ENCODE measurements around the gene OR5A2. TPM values are rescaled to one million over a fixed set of nuclear protein-coding genes. Genes with fewer than 3 reads are reported as not detected.

The OR5A2 gene
- total and polyA plus RNA-seq, 2 experiments from 2014 or later: not detected

DNA sequence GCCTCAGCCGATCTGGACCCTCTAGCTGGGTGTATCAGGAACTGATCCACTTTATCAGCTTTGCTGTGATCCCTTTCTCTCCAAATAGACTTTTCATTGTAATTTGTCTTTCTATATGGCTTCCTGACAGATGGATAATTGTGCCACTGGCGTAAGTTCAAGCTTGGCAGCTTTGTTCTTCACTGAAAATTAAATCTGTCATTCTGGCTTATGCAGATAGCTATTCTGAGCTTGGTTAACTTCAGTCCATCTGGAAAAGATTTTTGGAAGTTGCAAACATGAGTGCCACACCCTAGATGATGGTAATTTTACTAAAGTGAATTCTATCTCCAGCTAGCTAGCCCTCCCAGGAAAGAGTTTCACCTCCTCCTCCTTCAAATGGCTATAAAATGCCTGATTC lies 8.1 kb downstream of the OR5A2 start:
- no peaks in the 10 kb centered on the region; the same call in 1 of the 2 replicates for H3K27me3 ChIP-seq (replicated peaks; ENCODE audit: insufficient read depth)
- TF ChIP-seq EZH2phosphoT487 (IDR thresholded peaks at IDR 0.05; ENCODE audit: insufficient read depth, low read depth) (no peak), EZH2 (IDR thresholded peaks at IDR 0.05; ENCODE audit: insufficient read depth, poor library complexity, severe bottlenecking) (no peak)
- H3K36me3 ChIP-seq (ENCODE audit: low read depth): no peaks in the 10 kb centered on the region
- no peak overlapping the region for H3K4me3 ChIP-seq
- no peaks in the 10 kb centered on the region for H3F3A ChIP-seq (ENCODE audit: insufficient read depth)
- H3K9ac ChIP-seq: no peak overlapping the region
- H3K79me2 ChIP-seq (ENCODE audit: insufficient read depth): no peaks in the 10 kb centered on the region
- no peak for DNase-seq
- H3K27ac ChIP-seq: no peak overlapping the region
- no peak overlapping the region for H3K4me2 ChIP-seq (ENCODE audit: unreplicated experiment)
- no peaks in the 10 kb centered on the region for H3K4me1 ChIP-seq (ENCODE audit: insufficient read depth)
- no peaks in the 10 kb centered on the region for H4K20me1 ChIP-seq (ENCODE audit: insufficient read depth)
- no peaks in the 10 kb centered on the region for H3K9me2 ChIP-seq (ENCODE audit: insufficient read depth)
- H2AFZ ChIP-seq: no peak overlapping the region
- WGBS, 2 experiments (ENCODE audit: low coverage in 1 of 2, low lambda C conversion rate in 2 of 2, missing lambda C conversion rate in 2 of 2): 4 to 6% methylated on average over 2 of the region's 2 CpGs
- H3K9me3 ChIP-seq (ENCODE audit: low read depth): no peaks in the 10 kb centered on the region
- in situ Hi-C loops (cut with MboI): no loop called here

DNA sequence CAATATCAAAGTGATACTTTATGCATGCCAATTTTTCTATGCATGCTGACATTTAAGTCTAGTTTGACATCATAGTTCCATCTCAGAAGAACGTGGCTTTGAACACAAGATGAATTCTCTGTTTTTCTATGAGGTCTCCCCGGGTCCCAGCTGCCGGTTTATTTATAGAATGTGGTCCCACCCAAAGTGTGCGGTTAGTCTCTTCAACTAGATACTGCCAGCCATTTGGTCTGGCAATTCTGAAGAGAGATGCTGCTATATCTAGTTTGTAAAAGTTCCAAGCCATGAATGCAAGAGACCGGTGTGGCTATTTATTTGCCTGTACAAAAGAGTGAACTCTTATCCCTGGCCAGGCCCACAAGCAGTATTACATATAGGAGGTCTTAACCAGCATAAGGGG lies 9.2 kb downstream of the OR5A2 start:
- Histone ChIP-seq H3K4me2 (ENCODE audit: unreplicated experiment) (no peak overlapping the region), H3K9me3 (ENCODE audit: low read depth) (no peaks in the 10 kb centered on the region), H2AFZ (no peak overlapping the region), H3K9ac (no peak overlapping the region), H3F3A (ENCODE audit: insufficient read depth) (no peaks in the 10 kb centered on the region), H3K4me1 (ENCODE audit: insufficient read depth) (no peaks in the 10 kb centered on the region), H3K9me2 (ENCODE audit: insufficient read depth) (no peaks in the 10 kb centered on the region), H3K27me3 (replicated peaks; ENCODE audit: insufficient read depth) (no peaks in the 10 kb centered on the region; the same call in 1 of the 2 replicates), H3K4me3 (no peak overlapping the region), H3K36me3 (ENCODE audit: low read depth) (no peaks in the 10 kb centered on the region), H3K27ac (no peak overlapping the region), H4K20me1 (ENCODE audit: insufficient read depth) (no peaks in the 10 kb centered on the region), H3K79me2 (ENCODE audit: insufficient read depth) (no peaks in the 10 kb centered on the region)
- in situ Hi-C loops (cut with MboI): no loop called here
- 2% methylated on average over 5 of the region's 5 CpGs for WGBS, 2 experiments (ENCODE audit: low coverage in 1 of 2, low lambda C conversion rate in 2 of 2, missing lambda C conversion rate in 2 of 2)
- no peak for TF ChIP-seq EZH2phosphoT487 (IDR thresholded peaks at IDR 0.05; ENCODE audit: insufficient read depth, low read depth)
- no peak for TF ChIP-seq EZH2 (IDR thresholded peaks at IDR 0.05; ENCODE audit: insufficient read depth, poor library complexity, severe bottlenecking)
- no peak for DNase-seq

DNA sequence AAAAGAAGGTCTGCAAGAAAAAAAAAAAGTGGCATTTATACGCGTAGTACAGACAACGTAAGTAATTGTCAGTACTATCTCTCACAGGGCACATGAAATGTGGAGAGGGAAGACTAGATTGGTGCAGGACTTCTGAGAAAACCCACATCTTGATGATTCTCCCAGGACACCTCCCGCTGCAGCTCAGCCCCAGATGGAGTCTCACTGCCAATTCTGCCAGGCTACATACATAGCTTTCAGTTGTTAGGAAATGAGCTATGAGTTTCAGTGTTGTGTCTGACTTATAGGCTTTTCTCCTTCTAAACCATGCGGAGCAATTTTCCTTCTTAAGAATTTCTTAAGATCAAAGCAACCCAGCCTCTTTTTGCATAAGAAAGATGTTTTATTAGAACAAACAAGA lies 9.6 kb downstream of the OR5A2 start:
- Histone ChIP-seq H3K4me1 (ENCODE audit: insufficient read depth) (no peaks in the 10 kb centered on the region), H3K36me3 (ENCODE audit: low read depth) (no peaks in the 10 kb centered on the region), H3K9ac (no peak overlapping the region), H3K27me3 (replicated peaks; ENCODE audit: insufficient read depth) (no peaks in the 10 kb centered on the region; the same call in 1 of the 2 replicates), H3K27ac (no peak overlapping the region), H3F3A (ENCODE audit: insufficient read depth) (no peaks in the 10 kb centered on the region), H3K79me2 (ENCODE audit: insufficient read depth) (no peaks in the 10 kb centered on the region), H3K4me3 (no peak overlapping the region), H4K20me1 (ENCODE audit: insufficient read depth) (no peaks in the 10 kb centered on the region), H3K9me3 (ENCODE audit: low read depth) (no peaks in the 10 kb centered on the region), H3K4me2 (ENCODE audit: unreplicated experiment) (no peak overlapping the region), H3K9me2 (ENCODE audit: insufficient read depth) (no peaks in the 10 kb centered on the region), H2AFZ (no peak overlapping the region)
- in situ Hi-C loops (cut with MboI): no loop called here
- DNase-seq: no peak
- TF ChIP-seq EZH2phosphoT487 (IDR thresholded peaks at IDR 0.05; ENCODE audit: insufficient read depth, low read depth): no peak
- TF ChIP-seq EZH2 (IDR thresholded peaks at IDR 0.05; ENCODE audit: insufficient read depth, poor library complexity, severe bottlenecking): no peak
- WGBS, 2 experiments (ENCODE audit: low coverage in 1 of 2, low lambda C conversion rate in 2 of 2, missing lambda C conversion rate in 2 of 2): 60 to 63% methylated on average over 5 of the region's 5 CpGs

DNA sequence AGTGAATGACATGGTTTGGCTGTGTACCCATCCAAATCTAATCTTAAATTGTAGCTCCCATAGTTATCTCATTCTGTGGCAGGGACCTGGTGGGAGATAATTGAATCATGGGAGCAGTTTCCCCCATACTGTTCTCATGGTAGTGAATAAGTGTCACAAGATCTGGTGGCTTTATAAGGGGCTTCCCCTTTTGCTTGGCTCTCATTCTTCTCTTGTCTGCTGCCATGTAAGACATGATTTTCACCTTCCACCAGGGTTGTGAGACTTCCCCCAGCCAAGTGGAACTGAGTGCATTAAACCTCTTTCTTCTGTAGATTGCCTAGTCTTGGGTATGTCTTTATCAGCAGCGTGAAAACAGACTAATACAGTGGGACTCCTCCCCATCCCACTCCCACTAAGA lies 11.1 kb downstream of the OR5A2 start:
- no peak overlapping the region for H3K9ac ChIP-seq
- TF ChIP-seq EZH2 (IDR thresholded peaks at IDR 0.05; ENCODE audit: insufficient read depth, poor library complexity, severe bottlenecking) (no peak), EZH2phosphoT487 (IDR thresholded peaks at IDR 0.05; ENCODE audit: insufficient read depth, low read depth) (no peak)
- H2AFZ ChIP-seq: no peak overlapping the region
- no peaks in the 10 kb centered on the region; the same call in 1 of the 2 replicates for H3K27me3 ChIP-seq (replicated peaks; ENCODE audit: insufficient read depth)
- DNase-seq: no peak
- no peak overlapping the region for H3K4me3 ChIP-seq
- no peaks in the 10 kb centered on the region for H3K4me1 ChIP-seq (ENCODE audit: insufficient read depth)
- no peak overlapping the region for H3K27ac ChIP-seq
- H3F3A ChIP-seq (ENCODE audit: insufficient read depth): no peaks in the 10 kb centered on the region
- H3K36me3 ChIP-seq (ENCODE audit: low read depth): no peaks in the 10 kb centered on the region
- H3K79me2 ChIP-seq (ENCODE audit: insufficient read depth): no peaks in the 10 kb centered on the region
- in situ Hi-C loops (cut with MboI): no loop called here
- no peaks in the 10 kb centered on the region for H3K9me3 ChIP-seq (ENCODE audit: low read depth)
- no peaks in the 10 kb centered on the region for H3K9me2 ChIP-seq (ENCODE audit: insufficient read depth)
- no peaks in the 10 kb centered on the region for H4K20me1 ChIP-seq (ENCODE audit: insufficient read depth)
- no peak overlapping the region for H3K4me2 ChIP-seq (ENCODE audit: unreplicated experiment)
- WGBS, 2 experiments (ENCODE audit: low coverage in 1 of 2, low lambda C conversion rate in 2 of 2, missing lambda C conversion rate in 2 of 2): 0% methylated on average over 1 of the region's 1 CpG

DNA sequence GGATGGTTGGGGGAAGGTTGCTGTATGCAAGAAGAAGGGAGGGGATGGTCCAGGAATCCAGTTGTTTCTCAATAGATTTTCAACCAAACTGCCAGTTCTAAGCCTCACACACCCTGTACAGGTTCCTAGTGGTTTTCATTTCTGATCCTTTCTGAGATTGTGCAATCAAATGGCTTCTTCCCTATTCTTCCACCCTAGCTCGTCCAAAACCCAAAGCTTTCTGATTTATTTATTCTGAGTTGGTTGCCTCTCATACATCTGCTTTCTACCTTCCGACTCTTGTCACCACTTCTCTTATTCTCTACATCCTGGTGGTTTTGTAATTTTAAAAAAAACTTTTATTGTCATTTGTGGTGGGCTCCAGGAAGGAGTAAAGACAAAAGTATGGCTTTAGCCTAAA lies 12.6 kb downstream of the OR5A2 start:
- H3K27ac ChIP-seq: no peak overlapping the region
- H3K79me2 ChIP-seq (ENCODE audit: insufficient read depth): no peaks in the 10 kb centered on the region
- no peaks in the 10 kb centered on the region for H3F3A ChIP-seq (ENCODE audit: insufficient read depth)
- DNase-seq: no peak
- no peaks in the 10 kb centered on the region for H3K4me1 ChIP-seq (ENCODE audit: insufficient read depth)
- no peaks in the 10 kb centered on the region for H4K20me1 ChIP-seq (ENCODE audit: insufficient read depth)
- no peak overlapping the region for H3K9ac ChIP-seq
- no peak overlapping the region for H2AFZ ChIP-seq
- in situ Hi-C loops (cut with MboI): no loop called here
- no peak overlapping the region for H3K4me3 ChIP-seq
- no peak overlapping the region for H3K4me2 ChIP-seq (ENCODE audit: unreplicated experiment)
- WGBS, 2 experiments (ENCODE audit: low coverage in 1 of 2, low lambda C conversion rate in 2 of 2, missing lambda C conversion rate in 2 of 2): 8 to 19% methylated on average over 2 of the region's 2 CpGs
- H3K9me3 ChIP-seq (ENCODE audit: low read depth): no peaks in the 10 kb centered on the region
- no peaks in the 10 kb centered on the region for H3K9me2 ChIP-seq (ENCODE audit: insufficient read depth)
- no peaks in the 10 kb centered on the region for H3K27me3 ChIP-seq (replicated peaks; ENCODE audit: insufficient read depth)
- H3K36me3 ChIP-seq (ENCODE audit: low read depth): no peaks in the 10 kb centered on the region
- TF ChIP-seq EZH2 (IDR thresholded peaks at IDR 0.05; ENCODE audit: insufficient read depth, poor library complexity, severe bottlenecking): no peak

All from GM23248 (cell line).